GM23248 (cell line): ENCODE measurements around the gene YAF2.

Experiments
- EZH2 ChIP-seq: fragments of 200-600 bp; sonication (generic); IDR thresholded peaks from 2 replicates; pipeline ENCODE4 v1.6.1; 2018; ENCODE audit warnings: antibody characterized with exemption, mild to moderate bottlenecking; ENCODE audit not compliant: insufficient read depth, poor library complexity, severe bottlenecking
- EZH2phosphoT487 ChIP-seq: fragments of 200-600 bp; sonication (generic); IDR thresholded peaks from 2 replicates; pipeline ENCODE4 v1.6.1; 2018; ENCODE audit warnings: antibody characterized with exemption, moderate library complexity, mild to moderate bottlenecking, low read depth; ENCODE audit not compliant: insufficient read depth

DNA sequence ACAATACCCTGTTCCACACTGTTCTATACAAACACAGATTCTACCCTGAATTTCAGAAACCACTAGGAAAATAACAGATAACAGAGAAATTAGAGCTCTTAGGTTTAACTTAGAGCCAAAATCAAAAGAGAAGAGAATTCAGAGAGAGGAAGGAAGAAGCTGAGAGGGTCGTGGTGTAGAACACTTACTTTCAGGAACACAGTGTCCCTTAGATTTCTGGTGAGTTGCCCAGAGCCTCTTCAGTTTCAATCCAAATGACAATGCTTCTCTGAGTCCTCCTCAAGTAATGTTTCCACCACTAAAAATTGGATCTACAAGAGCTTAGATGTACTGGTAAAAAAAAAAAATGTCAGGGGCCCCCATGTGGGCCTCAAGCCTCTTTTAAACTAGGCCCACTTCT lies 2.6 kb downstream of the YAF2 start:
- TF ChIP-seq EZH2 (no peak), EZH2phosphoT487 (no peak)
